ENCODE results near the gene AKT1.

GRCh38 chr14:104830781-104831180 is 35.2 kb upstream of the AKT1 start:
- TF ChIP-seq, protein P1, sequence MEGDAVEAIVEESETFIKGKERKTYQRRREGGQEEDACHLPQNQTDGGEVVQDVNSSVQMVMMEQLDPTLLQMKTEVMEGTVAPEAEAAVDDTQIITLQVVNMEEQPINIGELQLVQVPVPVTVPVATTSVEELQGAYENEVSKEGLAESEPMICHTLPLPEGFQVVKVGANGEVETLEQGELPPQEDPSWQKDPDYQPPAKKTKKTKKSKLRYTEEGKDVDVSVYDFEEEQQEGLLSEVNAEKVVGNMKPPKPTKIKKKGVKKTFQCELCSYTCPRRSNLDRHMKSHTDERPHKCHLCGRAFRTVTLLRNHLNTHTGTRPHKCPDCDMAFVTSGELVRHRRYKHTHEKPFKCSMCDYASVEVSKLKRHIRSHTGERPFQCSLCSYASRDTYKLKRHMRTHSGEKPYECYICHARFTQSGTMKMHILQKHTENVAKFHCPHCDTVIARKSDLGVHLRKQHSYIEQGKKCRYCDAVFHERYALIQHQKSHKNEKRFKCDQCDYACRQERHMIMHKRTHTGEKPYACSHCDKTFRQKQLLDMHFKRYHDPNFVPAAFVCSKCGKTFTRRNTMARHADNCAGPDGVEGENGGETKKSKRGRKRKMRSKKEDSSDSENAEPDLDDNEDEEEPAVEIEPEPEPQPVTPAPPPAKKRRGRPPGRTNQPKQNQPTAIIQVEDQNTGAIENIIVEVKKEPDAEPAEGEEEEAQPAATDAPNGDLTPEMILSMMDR (IDR thresholded peaks at IDR 0.05; ENCODE audit: low read depth, low read length, missing input control), result no peak
- TF ChIP-seq YY1 (IDR thresholded peaks at IDR 0.05) (no peak), GABPA (IDR thresholded peaks at IDR 0.05 in 1 of 2, conservative IDR thresholded peaks at IDR 0.05 in 1 of 2) (no peak), TAF1 (conservative IDR thresholded peaks at IDR 0.05) (no peak), EGR1 (IDR thresholded peaks at IDR 0.05; ENCODE audit: low read depth in 2 of 2) (no peak), RAD21 (IDR thresholded peaks at IDR 0.05) (no peak), HNF4G (IDR thresholded peaks at IDR 0.05) (no peak), JUND (IDR thresholded peaks at IDR 0.05) (no peak), ATF3 (IDR thresholded peaks at IDR 0.05) (no peak), FOXA1 (IDR thresholded peaks at IDR 0.05) (no peak), FOXA2 (IDR thresholded peaks at IDR 0.05) (no peak), HNF4A (conservative IDR thresholded peaks at IDR 0.05) (no peak)
- TF ChIP-seq, protein P2, sequence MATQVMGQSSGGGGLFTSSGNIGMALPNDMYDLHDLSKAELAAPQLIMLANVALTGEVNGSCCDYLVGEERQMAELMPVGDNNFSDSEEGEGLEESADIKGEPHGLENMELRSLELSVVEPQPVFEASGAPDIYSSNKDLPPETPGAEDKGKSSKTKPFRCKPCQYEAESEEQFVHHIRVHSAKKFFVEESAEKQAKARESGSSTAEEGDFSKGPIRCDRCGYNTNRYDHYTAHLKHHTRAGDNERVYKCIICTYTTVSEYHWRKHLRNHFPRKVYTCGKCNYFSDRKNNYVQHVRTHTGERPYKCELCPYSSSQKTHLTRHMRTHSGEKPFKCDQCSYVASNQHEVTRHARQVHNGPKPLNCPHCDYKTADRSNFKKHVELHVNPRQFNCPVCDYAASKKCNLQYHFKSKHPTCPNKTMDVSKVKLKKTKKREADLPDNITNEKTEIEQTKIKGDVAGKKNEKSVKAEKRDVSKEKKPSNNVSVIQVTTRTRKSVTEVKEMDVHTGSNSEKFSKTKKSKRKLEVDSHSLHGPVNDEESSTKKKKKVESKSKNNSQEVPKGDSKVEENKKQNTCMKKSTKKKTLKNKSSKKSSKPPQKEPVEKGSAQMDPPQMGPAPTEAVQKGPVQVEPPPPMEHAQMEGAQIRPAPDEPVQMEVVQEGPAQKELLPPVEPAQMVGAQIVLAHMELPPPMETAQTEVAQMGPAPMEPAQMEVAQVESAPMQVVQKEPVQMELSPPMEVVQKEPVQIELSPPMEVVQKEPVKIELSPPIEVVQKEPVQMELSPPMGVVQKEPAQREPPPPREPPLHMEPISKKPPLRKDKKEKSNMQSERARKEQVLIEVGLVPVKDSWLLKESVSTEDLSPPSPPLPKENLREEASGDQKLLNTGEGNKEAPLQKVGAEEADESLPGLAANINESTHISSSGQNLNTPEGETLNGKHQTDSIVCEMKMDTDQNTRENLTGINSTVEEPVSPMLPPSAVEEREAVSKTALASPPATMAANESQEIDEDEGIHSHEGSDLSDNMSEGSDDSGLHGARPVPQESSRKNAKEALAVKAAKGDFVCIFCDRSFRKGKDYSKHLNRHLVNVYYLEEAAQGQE (IDR thresholded peaks at IDR 0.05), result no peak
- TF ChIP-seq, protein P3, sequence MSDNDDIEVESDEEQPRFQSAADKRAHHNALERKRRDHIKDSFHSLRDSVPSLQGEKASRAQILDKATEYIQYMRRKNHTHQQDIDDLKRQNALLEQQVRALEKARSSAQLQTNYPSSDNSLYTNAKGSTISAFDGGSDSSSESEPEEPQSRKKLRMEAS (IDR thresholded peaks at IDR 0.05), result no peak

Data from liver (tissue), 3 donors.